HCT116 (cell line): Measurements from ENCODE around the gene TRIB2. TPM values are rescaled to one million over a fixed set of nuclear protein-coding genes. Genes with fewer than 3 reads are reported as not detected.
A peak's percentile ranks its signal among the peaks of the same experiment; 100 is the strongest.

Source experiments
- ATAC-seq: fragments of 200-7000 bp; cut with Tn5 transposase; 2 replicates; pipeline ENCODE4 v1.9.1; 2020; ENCODE audit warnings: mild to moderate bottlenecking, moderate library complexity
- BruUV-seq: library from RNA; stranded (reverse); fragments of 400-500 nt; replicated peaks from 2 replicates; lab custom pipeline; 2021; lab: Mats Ljungman, UMichigan
- CTCF ChIA-PET: fragments of 300-600 bp; sonication (Branson Sonifier 250); formaldehyde crosslinking; loops from one replicate; lab custom pipeline; 2021; ENCODE audit warnings: antibody characterized with exemption; lab: Charles Lee
- POLR2A ChIA-PET: fragments of 300-600, 350-600 bp; sonication (Branson Sonifier 250); formaldehyde crosslinking; loops from one replicate; lab custom pipeline; 2021; ENCODE audit warnings: antibody characterized with exemption; lab: Charles Lee
- RAD21 ChIA-PET, 2 experiments: fragments of 300-600 bp; sonication (Branson Sonifier 250); formaldehyde crosslinking; loops; one replicate each; lab custom pipeline; 2023; ENCODE audit warnings: low total read pairs in 2 of 2; ENCODE audit not compliant: uncharacterized antibody in 2 of 2, unreplicated experiment in 2 of 2, low non-redundant PET in 1 of 2; lab: Charles Lee
- DNase-seq: peaks from one replicate; pipeline ENCODE4 v3.0.0-alpha.2; 2010; ENCODE audit warnings: low read depth, low spot score
- H2AFZ ChIP-seq: fragments of 200-600 bp; shearing (Covaris generic), sonication (generic); 2 replicates; pipeline ENCODE4 v1.6.1; 2017; ENCODE audit warnings: low read depth, mixed run types, mixed read lengths, antibody characterized with exemption, low read length; ENCODE audit not compliant: poor library complexity, severe bottlenecking
- H3K27ac ChIP-seq: 2 replicates; pipeline ENCODE4 v1.5.1; 2012; ENCODE audit warnings: low read depth, low read length
- H3K27me3 ChIP-seq: fragments of 200-600 bp; sonication (generic); 2 replicates; pipeline ENCODE4 v1.6.1; 2016; ENCODE audit warnings: mixed run types, low read length, mixed read lengths; ENCODE audit not compliant: insufficient read depth
- H3K36me3 ChIP-seq, 2 experiments: fragments of 200-500 bp in 1 of 2; fragments of 200-600 bp in 1 of 2; sonication (Bioruptor generic) in 1 of 2; sonication (generic) in 1 of 2; 2 replicates each; pipeline versions ENCODE4 v1.5.1 to v1.6.1; 2014 to 2016; ENCODE audit warnings: low read length in 2 of 2, inconsistent platforms in 1 of 2, mixed read lengths in 1 of 2, mixed run types in 1 of 2; ENCODE audit not compliant: insufficient read depth in 2 of 2, control insufficient read depth in 1 of 2
- H3K4me1 ChIP-seq, 2 experiments: fragments of 200-600 bp in 1 of 2; sonication (generic) in 1 of 2; 2 replicates each; pipeline versions ENCODE4 v1.5.1 to v1.6.1; 2012 to 2017; ENCODE audit warnings: low read length in 2 of 2, inconsistent platforms in 1 of 2, mild to moderate bottlenecking in 1 of 2, mixed read lengths in 1 of 2, mixed run types in 1 of 2, moderate library complexity in 1 of 2; ENCODE audit not compliant: insufficient read depth in 2 of 2, control insufficient read depth in 1 of 2
- H3K4me2 ChIP-seq: fragments of 200-600 bp; sonication (generic); 2 replicates; pipeline ENCODE4 v1.6.1; 2017; ENCODE audit warnings: mixed run types, low read length, mixed read lengths
- H3K4me3 ChIP-seq, 2 experiments: fragments of 200-600 bp in 1 of 2; sonication (generic) in 1 of 2; replicated peaks in 1 of 2; 2 replicates each; pipeline ENCODE4 v1.5.1; 2011 to 2016; ENCODE audit warnings: low read length in 2 of 2, control low read depth in 1 of 2, low read depth in 1 of 2, mild to moderate bottlenecking in 1 of 2, mixed read lengths in 1 of 2, mixed run types in 1 of 2
- H3K79me2 ChIP-seq: fragments of 200-600 bp; sonication (generic); 2 replicates; pipeline ENCODE4 v1.6.1; 2017; ENCODE audit warnings: mild to moderate bottlenecking, mixed run types, low read length, moderate library complexity, mixed read lengths; ENCODE audit not compliant: insufficient read depth
- H3K9ac ChIP-seq: fragments of 200-600 bp; sonication (generic); 2 replicates; pipeline ENCODE4 v1.6.1; 2016; ENCODE audit warnings: low read length, mixed read lengths
- H3K9me2 ChIP-seq: fragments of 200-600 bp; sonication (generic), shearing (Covaris generic); 2 replicates; pipeline ENCODE4 v1.6.1; 2017; ENCODE audit warnings: mixed run types, mild to moderate bottlenecking, moderate library complexity; ENCODE audit not compliant: insufficient read depth
- H3K9me3 ChIP-seq, 2 experiments: fragments of 200-500 bp in 1 of 2; fragments of 200-600 bp in 1 of 2; sonication (Bioruptor generic) in 1 of 2; sonication (generic) in 1 of 2; 2 replicates each; pipeline ENCODE4 v1.6.1; 2014 to 2017; ENCODE audit warnings: low read length in 2 of 2, mixed read lengths in 2 of 2, inconsistent platforms in 1 of 2, low read depth in 1 of 2, mild to moderate bottlenecking in 1 of 2, mixed run types in 1 of 2, moderate library complexity in 1 of 2; ENCODE audit not compliant: control insufficient read depth in 1 of 2, insufficient read depth in 1 of 2
- H4K20me1 ChIP-seq: fragments of 200-600 bp; sonication (generic), shearing (Covaris generic); 2 replicates; pipeline ENCODE4 v1.6.1; 2017; ENCODE audit warnings: mixed run types, mild to moderate bottlenecking, moderate library complexity; ENCODE audit not compliant: insufficient read depth
- CBX3 ChIP-seq: IDR thresholded peaks from 2 replicates; pipeline ENCODE4 v1.6.1; 2012; ENCODE audit warnings: low read depth
- EGR1 ChIP-seq: IDR thresholded peaks from 2 replicates; pipeline ENCODE4 v1.6.1; 2012; ENCODE audit warnings: low read depth
- EZH2 ChIP-seq: fragments of 200-600 bp; sonication (generic); IDR thresholded peaks from 2 replicates; pipeline ENCODE4 v1.6.1; 2017; ENCODE audit warnings: antibody characterized with exemption, mixed run types
- EZH2phosphoT487 ChIP-seq: fragments of 200-600 bp; IDR thresholded peaks from 2 replicates; pipeline ENCODE4 v1.6.1; 2018; ENCODE audit warnings: antibody characterized with exemption, borderline replicate concordance
- FOSL1 ChIP-seq: IDR thresholded peaks from 2 replicates; pipeline ENCODE4 v1.6.1; 2012; ENCODE audit warnings: low read depth
- JUND ChIP-seq: IDR thresholded peaks from 2 replicates; pipeline ENCODE4 v1.6.1; 2012
- POLR2AphosphoS5 ChIP-seq: IDR thresholded peaks from 2 replicates; pipeline ENCODE4 v1.6.1; 2011; ENCODE audit warnings: mild to moderate bottlenecking, low read depth, low read length, moderate library complexity
- SP1 ChIP-seq: IDR thresholded peaks from 2 replicates; pipeline ENCODE4 v1.6.1; 2012; ENCODE audit warnings: low read depth
- SRF ChIP-seq: IDR thresholded peaks from 2 replicates; pipeline ENCODE4 v1.6.1; 2012; ENCODE audit warnings: low read depth
- TCF7L2 ChIP-seq: IDR thresholded peaks from 2 replicates; pipeline ENCODE4 v1.7.0; 2011; ENCODE audit warnings: borderline replicate concordance, inconsistent platforms; ENCODE audit not compliant: insufficient read depth, insufficient read length; ENCODE audit errors: extremely low read depth
- ZFX ChIP-seq: fragments of 450-650 bp; IDR thresholded peaks from 2 replicates; pipeline ENCODE4 v1.6.1; 2017
- intact Hi-C: fragments of 100-400 bp; cut with micrococcal nuclease; formaldehyde crosslinking; loops from 2 replicates; pipeline ENCODE4 v1.10.0; 2022
- total RNA-seq: library from RNA; stranded (reverse); gene quantifications from one replicate; pipeline ENCODE4 v1.2.1, GENCODE V29; 2021; ENCODE audit not compliant: unreplicated experiment
- TF ChIP-seq, protein P1 (sequence below): IDR thresholded peaks from 2 replicates; pipeline ENCODE4 v1.6.1; 2012
- TF ChIP-seq, protein P2 (sequence below): IDR thresholded peaks from 2 replicates; pipeline ENCODE4 v1.6.1; 2011; ENCODE audit warnings: mild to moderate bottlenecking, low read length, moderate library complexity; ENCODE audit not compliant: insufficient replicate concordance; ENCODE audit errors: extremely low read depth
- TF ChIP-seq, protein P3 (sequence below): IDR thresholded peaks from 2 replicates; pipeline ENCODE4 v1.6.1; 2012; ENCODE audit warnings: low read depth

TRIB2 gene
- total RNA-seq, 1 experiment from 2014 or later: 12.4 TPM

DNA sequence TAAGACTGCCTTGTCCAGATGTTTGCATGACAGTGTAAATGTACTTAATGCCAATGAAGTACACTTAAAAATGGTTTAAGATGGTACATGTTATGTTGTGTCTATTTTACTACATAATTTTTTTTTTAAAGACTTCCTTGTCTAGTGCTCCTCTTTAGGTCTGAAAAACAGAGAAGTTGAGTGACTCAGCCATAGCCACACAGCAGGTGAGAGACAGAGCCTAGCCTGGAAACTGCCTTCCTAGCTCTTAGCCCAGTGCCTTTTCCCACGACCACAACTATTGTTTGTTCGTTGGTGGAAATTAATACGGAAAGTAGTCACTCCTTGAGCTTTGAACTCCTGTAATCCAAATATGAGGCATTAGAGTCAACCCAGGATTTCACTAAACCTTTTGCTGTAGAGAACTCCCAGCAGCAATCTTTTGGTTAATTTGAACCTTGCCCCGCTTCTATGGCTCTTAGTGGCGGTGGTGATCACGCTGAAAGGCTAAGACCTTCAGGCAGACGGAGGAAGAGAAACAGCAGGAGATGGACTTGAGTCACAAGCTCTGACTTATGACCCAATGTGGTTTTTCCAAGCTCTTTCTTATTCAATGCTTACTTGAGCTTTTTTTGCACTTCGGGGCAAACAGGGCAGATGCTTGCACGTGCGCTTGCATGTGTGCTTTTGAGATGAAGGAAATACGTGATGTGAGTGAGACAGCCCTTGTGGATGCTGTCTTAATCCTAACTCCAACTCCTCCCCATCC lies 21.2 kb downstream of the TRIB2 start:
- BruUV-seq: no TSS peak
- intact Hi-C loops: no loop called here
- H3K9ac ChIP-seq: no peak overlapping the region
- ChIA-PET RAD21 (no interaction called here), CTCF (no interaction called here), POLR2A (no interaction called here)
- DNase-seq (no peak), ATAC-seq (peak; percentile 38; the same call in 1 of the 2 replicates)
- peaks cover 0 to 2% of the 10 kb centered on the region in 2 experiments; a peak in 1 of 4 replicates for H3K36me3 ChIP-seq
- H3K79me2 ChIP-seq: no peaks in the 10 kb centered on the region
- H3K9me3 ChIP-seq: no peaks in the 10 kb centered on the region
- H3K4me1 ChIP-seq: peaks cover 0 to 5% of the 10 kb centered on the region in 2 experiments; a peak in 1 of 4 replicates
- H2AFZ ChIP-seq: no peak overlapping the region
- H3K9me2 ChIP-seq: no peaks in the 10 kb centered on the region
- no peak overlapping the region for H3K4me2 ChIP-seq
- TF ChIP-seq EZH2: no peak
- TF ChIP-seq FOSL1: no peak
- TF ChIP-seq ZFX: no peak
- TF ChIP-seq, protein P1, sequence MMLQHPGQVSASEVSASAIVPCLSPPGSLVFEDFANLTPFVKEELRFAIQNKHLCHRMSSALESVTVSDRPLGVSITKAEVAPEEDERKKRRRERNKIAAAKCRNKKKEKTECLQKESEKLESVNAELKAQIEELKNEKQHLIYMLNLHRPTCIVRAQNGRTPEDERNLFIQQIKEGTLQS: no peak
- H3K27ac ChIP-seq: no peak overlapping the region
- H3K27me3 ChIP-seq: no peaks in the 10 kb centered on the region
- H4K20me1 ChIP-seq: no peaks in the 10 kb centered on the region
- no peak overlapping the region for H3K4me3 ChIP-seq

DNA sequence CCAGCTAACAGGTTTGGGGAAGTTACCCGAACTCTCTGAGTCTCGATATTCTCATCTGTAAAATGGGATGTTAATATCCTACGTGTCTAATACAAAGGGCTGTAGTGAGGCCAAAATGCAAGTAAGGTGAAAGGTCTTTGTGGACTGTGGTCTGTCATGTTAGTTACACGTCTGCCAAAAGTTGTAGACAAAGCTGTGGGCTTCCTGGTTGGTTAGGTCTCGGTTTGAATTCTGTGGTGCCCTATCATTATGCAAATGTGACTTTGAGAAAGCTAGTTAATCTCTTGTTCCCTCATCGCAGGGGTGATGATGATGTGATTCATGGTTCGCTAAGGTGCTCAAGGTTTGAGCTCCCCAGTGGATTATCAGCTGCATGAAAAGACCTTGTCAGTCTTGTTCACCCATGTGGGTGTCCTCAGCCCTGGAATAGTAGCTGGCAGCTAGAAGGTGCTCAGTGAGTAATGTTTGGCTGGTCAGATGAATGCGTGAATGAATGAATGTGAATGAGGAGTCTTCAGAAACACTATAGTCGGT lies 23.1 kb downstream of the TRIB2 start:
- no peak overlapping the region for H3K9ac ChIP-seq
- H3K36me3 ChIP-seq: no peaks in the 10 kb centered on the region
- intact Hi-C loops: no loop called here
- no peaks in the 10 kb centered on the region for H4K20me1 ChIP-seq
- H3K27ac ChIP-seq: no peak overlapping the region
- POLR2A ChIA-PET: no interaction called here
- no TSS peak for BruUV-seq
- ATAC-seq: no peak
- no peaks in the 10 kb centered on the region for H3K79me2 ChIP-seq
- TF ChIP-seq, protein P2, sequence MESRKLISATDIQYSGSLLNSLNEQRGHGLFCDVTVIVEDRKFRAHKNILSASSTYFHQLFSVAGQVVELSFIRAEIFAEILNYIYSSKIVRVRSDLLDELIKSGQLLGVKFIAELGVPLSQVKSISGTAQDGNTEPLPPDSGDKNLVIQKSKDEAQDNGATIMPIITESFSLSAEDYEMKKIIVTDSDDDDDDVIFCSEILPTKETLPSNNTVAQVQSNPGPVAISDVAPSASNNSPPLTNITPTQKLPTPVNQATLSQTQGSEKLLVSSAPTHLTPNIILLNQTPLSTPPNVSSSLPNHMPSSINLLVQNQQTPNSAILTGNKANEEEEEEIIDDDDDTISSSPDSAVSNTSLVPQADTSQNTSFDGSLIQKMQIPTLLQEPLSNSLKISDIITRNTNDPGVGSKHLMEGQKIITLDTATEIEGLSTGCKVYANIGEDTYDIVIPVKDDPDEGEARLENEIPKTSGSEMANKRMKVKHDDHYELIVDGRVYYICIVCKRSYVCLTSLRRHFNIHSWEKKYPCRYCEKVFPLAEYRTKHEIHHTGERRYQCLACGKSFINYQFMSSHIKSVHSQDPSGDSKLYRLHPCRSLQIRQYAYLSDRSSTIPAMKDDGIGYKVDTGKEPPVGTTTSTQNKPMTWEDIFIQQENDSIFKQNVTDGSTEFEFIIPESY: no peak
- TF ChIP-seq CBX3: no peak
- TF ChIP-seq SP1: no peak
- TF ChIP-seq EGR1: no peak
- TF ChIP-seq, protein P3, sequence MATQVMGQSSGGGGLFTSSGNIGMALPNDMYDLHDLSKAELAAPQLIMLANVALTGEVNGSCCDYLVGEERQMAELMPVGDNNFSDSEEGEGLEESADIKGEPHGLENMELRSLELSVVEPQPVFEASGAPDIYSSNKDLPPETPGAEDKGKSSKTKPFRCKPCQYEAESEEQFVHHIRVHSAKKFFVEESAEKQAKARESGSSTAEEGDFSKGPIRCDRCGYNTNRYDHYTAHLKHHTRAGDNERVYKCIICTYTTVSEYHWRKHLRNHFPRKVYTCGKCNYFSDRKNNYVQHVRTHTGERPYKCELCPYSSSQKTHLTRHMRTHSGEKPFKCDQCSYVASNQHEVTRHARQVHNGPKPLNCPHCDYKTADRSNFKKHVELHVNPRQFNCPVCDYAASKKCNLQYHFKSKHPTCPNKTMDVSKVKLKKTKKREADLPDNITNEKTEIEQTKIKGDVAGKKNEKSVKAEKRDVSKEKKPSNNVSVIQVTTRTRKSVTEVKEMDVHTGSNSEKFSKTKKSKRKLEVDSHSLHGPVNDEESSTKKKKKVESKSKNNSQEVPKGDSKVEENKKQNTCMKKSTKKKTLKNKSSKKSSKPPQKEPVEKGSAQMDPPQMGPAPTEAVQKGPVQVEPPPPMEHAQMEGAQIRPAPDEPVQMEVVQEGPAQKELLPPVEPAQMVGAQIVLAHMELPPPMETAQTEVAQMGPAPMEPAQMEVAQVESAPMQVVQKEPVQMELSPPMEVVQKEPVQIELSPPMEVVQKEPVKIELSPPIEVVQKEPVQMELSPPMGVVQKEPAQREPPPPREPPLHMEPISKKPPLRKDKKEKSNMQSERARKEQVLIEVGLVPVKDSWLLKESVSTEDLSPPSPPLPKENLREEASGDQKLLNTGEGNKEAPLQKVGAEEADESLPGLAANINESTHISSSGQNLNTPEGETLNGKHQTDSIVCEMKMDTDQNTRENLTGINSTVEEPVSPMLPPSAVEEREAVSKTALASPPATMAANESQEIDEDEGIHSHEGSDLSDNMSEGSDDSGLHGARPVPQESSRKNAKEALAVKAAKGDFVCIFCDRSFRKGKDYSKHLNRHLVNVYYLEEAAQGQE: no peak
- TF ChIP-seq EZH2phosphoT487: no peak
- no peak for TF ChIP-seq JUND
- TF ChIP-seq SRF: no peak
- no peak for TF ChIP-seq POLR2AphosphoS5
- no peak for TF ChIP-seq TCF7L2
- H3K27me3 ChIP-seq: no peaks in the 10 kb centered on the region
- H3K9me3 ChIP-seq: no peaks in the 10 kb centered on the region
- CTCF ChIA-PET: no interaction called here
- RAD21 ChIA-PET: no interaction called here
- no peak overlapping the region for H3K4me2 ChIP-seq
- no peak for DNase-seq
- no peak overlapping the region for H3K4me3 ChIP-seq
- H2AFZ ChIP-seq: no peak overlapping the region
- H3K4me1 ChIP-seq: peaks cover 0 to 5% of the 10 kb centered on the region in 2 experiments; a peak in 1 of 4 replicates
- H3K9me2 ChIP-seq: no peaks in the 10 kb centered on the region
